ENCODE results near the gene YWHAG.

GRCh38 chr7:76352193-76352592 lies 6.6 kb downstream of the YWHAG start:
- TF ChIP-seq EP300 (IDR thresholded peaks at IDR 0.05) = no peak
- TF ChIP-seq, protein P1, sequence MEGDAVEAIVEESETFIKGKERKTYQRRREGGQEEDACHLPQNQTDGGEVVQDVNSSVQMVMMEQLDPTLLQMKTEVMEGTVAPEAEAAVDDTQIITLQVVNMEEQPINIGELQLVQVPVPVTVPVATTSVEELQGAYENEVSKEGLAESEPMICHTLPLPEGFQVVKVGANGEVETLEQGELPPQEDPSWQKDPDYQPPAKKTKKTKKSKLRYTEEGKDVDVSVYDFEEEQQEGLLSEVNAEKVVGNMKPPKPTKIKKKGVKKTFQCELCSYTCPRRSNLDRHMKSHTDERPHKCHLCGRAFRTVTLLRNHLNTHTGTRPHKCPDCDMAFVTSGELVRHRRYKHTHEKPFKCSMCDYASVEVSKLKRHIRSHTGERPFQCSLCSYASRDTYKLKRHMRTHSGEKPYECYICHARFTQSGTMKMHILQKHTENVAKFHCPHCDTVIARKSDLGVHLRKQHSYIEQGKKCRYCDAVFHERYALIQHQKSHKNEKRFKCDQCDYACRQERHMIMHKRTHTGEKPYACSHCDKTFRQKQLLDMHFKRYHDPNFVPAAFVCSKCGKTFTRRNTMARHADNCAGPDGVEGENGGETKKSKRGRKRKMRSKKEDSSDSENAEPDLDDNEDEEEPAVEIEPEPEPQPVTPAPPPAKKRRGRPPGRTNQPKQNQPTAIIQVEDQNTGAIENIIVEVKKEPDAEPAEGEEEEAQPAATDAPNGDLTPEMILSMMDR (IDR thresholded peaks at IDR 0.05) = no peak
- TF ChIP-seq POLR2AphosphoS5 (IDR thresholded peaks at IDR 0.05) = no peak
- TF ChIP-seq POLR2A (IDR thresholded peaks at IDR 0.05) = no peak
